WTC11 (cell line): ENCODE results near the gene TMEM94. TPM values are rescaled to one million over a fixed set of nuclear protein-coding genes. Genes with fewer than 3 reads are reported as not detected.
"Not testable (repeated sequence)": the region's sequence is repeated elsewhere in the genome, so short reads cannot be mapped to it uniquely, and the experiment has no call there.

Source experiments
- ATAC-seq: fragments of 200-7000 bp; cut with Tn5 transposase; 2 replicates; pipeline ENCODE4 v1.10.0; 2021; ENCODE audit warnings: mild to moderate bottlenecking, moderate library complexity
- CTCF ChIA-PET: fragments of 300-600 bp; sonication (Branson Sonifier 250); formaldehyde crosslinking; loops from one replicate; lab custom pipeline; 2021; ENCODE audit warnings: antibody characterized with exemption; lab: Charles Lee
- POLR2A ChIA-PET: fragments of 350-600 bp; sonication (Branson Sonifier 250); formaldehyde crosslinking; loops from one replicate; lab custom pipeline; 2021; ENCODE audit warnings: antibody characterized with exemption; lab: Charles Lee
- DNase-seq: peaks from one replicate; pipeline ENCODE4 v3.0.0; 2021; ENCODE audit warnings: low spot score
- H3K27ac Mint-ChIP-seq: 2 replicates; pipeline ENCODE4 v1.8.0; 2021; ENCODE audit warnings: mixed read lengths
- H3K27me3 Mint-ChIP-seq: 2 replicates; pipeline ENCODE4 v1.8.0; 2021; ENCODE audit warnings: low read depth, mild to moderate bottlenecking, moderate library complexity, mixed read lengths
- H3K36me3 Mint-ChIP-seq: 2 replicates; pipeline ENCODE4 v1.8.0; 2021; ENCODE audit warnings: mixed read lengths
- H3K4me1 Mint-ChIP-seq: 2 replicates; pipeline ENCODE4 v1.8.0; 2022; ENCODE audit warnings: mixed read lengths
- H3K4me3 Mint-ChIP-seq: 2 replicates; pipeline ENCODE4 v1.8.0; 2021; ENCODE audit warnings: mild to moderate bottlenecking, moderate library complexity, mixed read lengths
- H3K9me3 Mint-ChIP-seq: 2 replicates; pipeline ENCODE4 v1.8.0; 2021; ENCODE audit warnings: mixed read lengths
- CBFB ChIP-seq: sonication (generic); formaldehyde crosslinking; IDR thresholded peaks from 2 replicates; pipeline ENCODE4 v1.8.1; 2022; ENCODE audit warnings: mild to moderate bottlenecking, low read depth, missing genetic modification reagents
- CREB1 ChIP-seq: sonication (generic); formaldehyde crosslinking; IDR thresholded peaks from 2 replicates; pipeline ENCODE4 v1.8.0; 2023; ENCODE audit warnings: mild to moderate bottlenecking, missing genetic modification reagents
- E2F4 ChIP-seq: sonication (generic); formaldehyde crosslinking; IDR thresholded peaks from 2 replicates; pipeline ENCODE4 v1.8.1; 2022; ENCODE audit warnings: low read depth, mild to moderate bottlenecking, moderate library complexity, missing genetic modification reagents, borderline replicate concordance
- EMX1 ChIP-seq: fragments of 250-450 bp; sonication (Bioruptor Pico); IDR thresholded peaks from 2 replicates; pipeline ENCODE4 v1.8.0; 2021; ENCODE audit warnings: mild to moderate bottlenecking
- FOXP1 ChIP-seq: sonication (generic); formaldehyde crosslinking; IDR thresholded peaks from 2 replicates; pipeline ENCODE4 v1.8.0; 2022; ENCODE audit warnings: missing genetic modification reagents, mild to moderate bottlenecking, moderate library complexity, borderline replicate concordance
- GABPB1 ChIP-seq: sonication (generic); formaldehyde crosslinking; IDR thresholded peaks from 2 replicates; pipeline ENCODE4 v1.8.1; 2023; ENCODE audit warnings: mild to moderate bottlenecking, missing genetic modification reagents
- GTF2I ChIP-seq: fragments of 250-450 bp; sonication (Bioruptor Pico); conservative IDR thresholded peaks from 2 replicates; pipeline ENCODE4 v1.4.0; 2021; ENCODE audit warnings: mild to moderate bottlenecking
- IRF1 ChIP-seq: sonication (generic); formaldehyde crosslinking; IDR thresholded peaks from 2 replicates; pipeline ENCODE4 v1.8.0; 2023; ENCODE audit warnings: missing genetic modification reagents
- KAT7 ChIP-seq: sonication (generic); formaldehyde crosslinking; IDR thresholded peaks from 2 replicates; pipeline ENCODE4 v1.8.1; 2023; ENCODE audit warnings: missing genetic modification reagents, mild to moderate bottlenecking, borderline replicate concordance
- NFYB ChIP-seq: sonication (generic); formaldehyde crosslinking; conservative IDR thresholded peaks from 2 replicates; pipeline ENCODE4 v1.8.0; 2022; ENCODE audit warnings: low read depth, missing genetic modification reagents
- RELA ChIP-seq: sonication (generic); formaldehyde crosslinking; IDR thresholded peaks from 2 replicates; pipeline ENCODE4 v1.8.1; 2022; ENCODE audit warnings: missing genetic modification reagents, mild to moderate bottlenecking, borderline replicate concordance
- TEAD4 ChIP-seq: sonication (generic); formaldehyde crosslinking; IDR thresholded peaks from 2 replicates; pipeline ENCODE4 v1.8.0; 2022; ENCODE audit warnings: mild to moderate bottlenecking, missing genetic modification reagents
- ZNF232 ChIP-seq: sonication (generic); formaldehyde crosslinking; IDR thresholded peaks from 2 replicates; pipeline ENCODE4 v1.8.0; 2022; ENCODE audit warnings: mild to moderate bottlenecking, missing genetic modification reagents
- ZNF423 ChIP-seq: fragments of 250-450 bp; sonication (Bioruptor Pico); IDR thresholded peaks from 2 replicates; pipeline ENCODE4 v2.1.2; 2022; ENCODE audit warnings: mild to moderate bottlenecking, moderate library complexity
- ZNF425 ChIP-seq: fragments of 250-450 bp; sonication (Bioruptor Pico); conservative IDR thresholded peaks from 2 replicates; pipeline ENCODE4 v1.9.0; 2021; ENCODE audit warnings: mild to moderate bottlenecking
- ZSCAN18 ChIP-seq: fragments of 250-450 bp; sonication (Bioruptor Pico); IDR thresholded peaks from 2 replicates; pipeline ENCODE4 v2.1.2; 2022; ENCODE audit warnings: mild to moderate bottlenecking, moderate library complexity
- total RNA-seq: library from RNA; stranded (reverse); gene quantifications from 3 replicates; pipeline ENCODE4 v1.2.3, GENCODE V29; 2021

Gene TMEM94
- total RNA-seq, 1 experiment from 2014 or later, result 76.9 TPM

GRCh38 chr17:75445296-75445695 is 11.1 kb upstream of the TMEM94 start (continued):
- no peak for TF ChIP-seq ZNF425 (CRISPR knock-in tag)
- TF ChIP-seq, all 79 proteins: peak for 0

- H3K9me3 Mint-ChIP-seq, ATAC-seq, H3K27ac Mint-ChIP-seq, DNase-seq, H3K4me1 Mint-ChIP-seq, H3K36me3 Mint-ChIP-seq, H3K27me3 Mint-ChIP-seq, H3K4me3 Mint-ChIP-seq, POLR2A ChIA-PET, CTCF ChIA-PET: not testable (repeated sequence)
These were observed 10.5 kb upstream of the TMEM94 start for GRCh38 chr17:75445896-75446295.

- TF ChIP-seq KAT7 (CRISPR knock-in tag) (no peak), GABPB1 (CRISPR knock-in tag) (no peak), ZSCAN18 (CRISPR knock-in tag) (no peak)
- H3K27me3 Mint-ChIP-seq, result no peaks in the 10 kb centered on the region
- H3K9me3 Mint-ChIP-seq, result no peaks in the 10 kb centered on the region
- H3K36me3 Mint-ChIP-seq, result no peaks in the 10 kb centered on the region
- no peak overlapping the region for H3K4me3 Mint-ChIP-seq
- H3K27ac Mint-ChIP-seq, result no peak overlapping the region
- CTCF ChIA-PET, result interaction anchor here (0.6 to 1.0 kb wide), 4 partner anchors 8 to 178 kb away, joined by 3 to 4 read pairs (median 3); partner anchors contain the start of genes MIF4GD and TMEM94
- POLR2A ChIA-PET, result interaction anchor here (0.6 kb wide), 1 partner anchor 30 kb away, joined by 6 read pairs; no protein-coding TSS in a partner anchor
- no peaks in the 10 kb centered on the region for H3K4me1 Mint-ChIP-seq
- DNase-seq (no peak), ATAC-seq (no peak)
These were observed 8.2 kb upstream of the TMEM94 start for GRCh38 chr17:75447951-75448856.

GRCh38 chr17:75450270-75450669 is 6.2 kb upstream of the TMEM94 start:
- ATAC-seq, result no peak
- Mint-ChIP-seq H3K27ac (no peak overlapping the region), H3K4me1 (peaks cover under 1% of the 10 kb centered on the region), H3K9me3 (no peaks in the 10 kb centered on the region), H3K27me3 (no peaks in the 10 kb centered on the region), H3K4me3 (no peak overlapping the region), H3K36me3 (no peaks in the 10 kb centered on the region)
- CTCF ChIA-PET, result no interaction called here
- POLR2A ChIA-PET, result no interaction called here
- DNase-seq, result no peak
- TF ChIP-seq NFYB (CRISPR knock-in tag) (no peak), RELA (CRISPR knock-in tag) (no peak), EMX1 (CRISPR knock-in tag) (no peak), IRF1 (CRISPR knock-in tag) (no peak), CBFB (CRISPR knock-in tag) (no peak), ZNF423 (CRISPR knock-in tag) (no peak), TEAD4 (CRISPR knock-in tag) (no peak)

- DNase-seq, result no peak
- Mint-ChIP-seq H3K4me1 (peaks cover 16% of the 10 kb centered on the region), H3K4me3 (no peak overlapping the region), H3K9me3 (no peaks in the 10 kb centered on the region), H3K36me3 (no peaks in the 10 kb centered on the region), H3K27me3 (no peaks in the 10 kb centered on the region), H3K27ac (no peak overlapping the region)
- ATAC-seq, result no peak
- CTCF ChIA-PET, result interaction anchor here (1.2 kb wide), 1 partner anchor 48 kb away, joined by 3 read pairs; no protein-coding TSS in a partner anchor
- POLR2A ChIA-PET, result no interaction called here
- TF ChIP-seq ZSCAN18 (CRISPR knock-in tag), result no peak
- TF ChIP-seq CREB1, result no peak
- no peak for TF ChIP-seq ZNF232 (CRISPR knock-in tag)
- TF ChIP-seq ZNF423 (CRISPR knock-in tag), result no peak
- TF ChIP-seq GTF2I (CRISPR knock-in tag), result no peak
- TF ChIP-seq E2F4, result no peak
- no peak for TF ChIP-seq ZNF425 (CRISPR knock-in tag)
- TF ChIP-seq FOXP1 (CRISPR knock-in tag), result no peak
These were observed 2.2 kb upstream of the TMEM94 start for GRCh38 chr17:75454193-75454592.
